Progenitor cell of endocrine pancreas (in vitro differentiated cells): Measurements from ENCODE around the gene AHCYL1. TPM values are rescaled to one million over a fixed set of nuclear protein-coding genes. Genes with fewer than 3 reads are reported as not detected.

Experiments used
- DNase-seq: peaks from one replicate; pipeline ENCODE4 v3.0.0; 2021; ENCODE audit warnings: low spot score; ENCODE audit not compliant: unreplicated experiment
- H3K27ac Mint-ChIP-seq: 2 replicates; pipeline ENCODE4 v1.8.0; 2021; ENCODE audit warnings: mild to moderate bottlenecking, moderate library complexity, mixed read lengths
- H3K27me3 Mint-ChIP-seq: 2 replicates; pipeline ENCODE4 v1.8.0; 2021; ENCODE audit warnings: mixed read lengths
- H3K36me3 Mint-ChIP-seq: 2 replicates; pipeline ENCODE4 v1.8.0; 2022; ENCODE audit warnings: mixed read lengths; ENCODE audit not compliant: insufficient read depth
- H3K4me1 Mint-ChIP-seq: 2 replicates; pipeline ENCODE4 v1.8.0; 2021; ENCODE audit warnings: low read depth, mixed read lengths
- H3K4me3 Mint-ChIP-seq: 2 replicates; pipeline ENCODE4 v1.8.0; 2021; ENCODE audit warnings: low read depth, mild to moderate bottlenecking, moderate library complexity, mixed read lengths
- H3K9me3 Mint-ChIP-seq: 2 replicates; pipeline ENCODE4 v1.8.0; 2021; ENCODE audit warnings: low read depth, mixed read lengths
- total RNA-seq: library from RNA; stranded (reverse); gene quantifications from 2 replicates; pipeline ENCODE4 v1.2.1, GENCODE V29; 2021
- TF ChIP-seq, protein P1 (sequence below): fragments of 200-600 bp; sonication (generic); IDR thresholded peaks from one replicate; pipeline ENCODE4 v1.5.0; 2021; ENCODE audit warnings: antibody characterized with exemption, mild to moderate bottlenecking; ENCODE audit not compliant: unreplicated experiment

AHCYL1 gene
- total RNA-seq, 1 donor from 2014 or later = 90.2 TPM

DNA sequence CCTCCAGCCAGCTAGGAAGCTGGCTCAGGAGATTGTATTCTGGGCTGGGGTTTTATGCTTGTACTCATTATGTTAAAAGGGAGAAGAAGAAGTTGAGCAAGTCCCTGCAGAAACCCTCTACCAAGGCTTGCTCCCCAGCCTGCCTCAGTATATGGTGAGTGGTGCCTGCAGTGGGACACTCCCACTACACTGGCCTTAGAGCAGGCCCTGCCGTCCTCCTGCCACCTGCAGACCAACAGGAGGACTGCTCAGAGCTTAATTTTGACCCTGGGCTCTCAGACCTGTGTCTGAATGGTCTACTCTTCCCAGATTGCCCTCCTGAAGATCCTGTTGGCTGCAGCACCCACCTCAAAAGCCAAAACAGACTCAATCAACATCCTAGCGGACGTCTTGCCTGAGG is 62.9 kb downstream of the AHCYL1 start:
- Mint-ChIP-seq H3K36me3 (peaks cover 30% of the 10 kb centered on the region), H3K4me3 (no peak overlapping the region), H3K4me1 (peaks cover 4% of the 10 kb centered on the region), H3K27me3 (no peaks in the 10 kb centered on the region), H3K9me3 (no peaks in the 10 kb centered on the region), H3K27ac (no peak overlapping the region)
- TF ChIP-seq, protein P1, sequence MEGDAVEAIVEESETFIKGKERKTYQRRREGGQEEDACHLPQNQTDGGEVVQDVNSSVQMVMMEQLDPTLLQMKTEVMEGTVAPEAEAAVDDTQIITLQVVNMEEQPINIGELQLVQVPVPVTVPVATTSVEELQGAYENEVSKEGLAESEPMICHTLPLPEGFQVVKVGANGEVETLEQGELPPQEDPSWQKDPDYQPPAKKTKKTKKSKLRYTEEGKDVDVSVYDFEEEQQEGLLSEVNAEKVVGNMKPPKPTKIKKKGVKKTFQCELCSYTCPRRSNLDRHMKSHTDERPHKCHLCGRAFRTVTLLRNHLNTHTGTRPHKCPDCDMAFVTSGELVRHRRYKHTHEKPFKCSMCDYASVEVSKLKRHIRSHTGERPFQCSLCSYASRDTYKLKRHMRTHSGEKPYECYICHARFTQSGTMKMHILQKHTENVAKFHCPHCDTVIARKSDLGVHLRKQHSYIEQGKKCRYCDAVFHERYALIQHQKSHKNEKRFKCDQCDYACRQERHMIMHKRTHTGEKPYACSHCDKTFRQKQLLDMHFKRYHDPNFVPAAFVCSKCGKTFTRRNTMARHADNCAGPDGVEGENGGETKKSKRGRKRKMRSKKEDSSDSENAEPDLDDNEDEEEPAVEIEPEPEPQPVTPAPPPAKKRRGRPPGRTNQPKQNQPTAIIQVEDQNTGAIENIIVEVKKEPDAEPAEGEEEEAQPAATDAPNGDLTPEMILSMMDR = no peak
- DNase-seq = no peak

DNA sequence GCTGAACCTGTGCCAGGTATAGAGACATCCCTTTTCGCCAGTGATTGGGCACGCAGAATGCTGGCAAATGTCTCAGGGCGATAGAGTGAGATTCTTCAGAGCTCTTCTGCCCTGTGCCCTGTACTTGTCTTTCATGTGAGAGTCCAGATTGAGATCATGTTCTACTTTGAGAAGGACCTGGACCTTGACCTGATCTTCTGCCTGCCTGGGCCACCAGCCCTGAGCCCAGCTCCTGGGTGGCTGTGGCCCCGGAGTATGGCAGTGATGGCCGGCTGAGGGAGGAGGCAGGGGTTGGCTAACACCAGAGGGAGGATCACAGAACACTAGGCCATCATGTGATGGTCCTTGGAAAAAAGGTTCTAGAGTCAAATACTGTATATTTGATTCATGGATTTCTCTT is 63.7 kb downstream of the AHCYL1 start:
- Mint-ChIP-seq H3K27me3 (no peaks in the 10 kb centered on the region), H3K9me3 (no peaks in the 10 kb centered on the region), H3K36me3 (peaks cover 30% of the 10 kb centered on the region), H3K27ac (no peak overlapping the region), H3K4me3 (no peak overlapping the region), H3K4me1 (peaks cover 4% of the 10 kb centered on the region)
- TF ChIP-seq, protein P1 = no peak
- no peak for DNase-seq

DNA sequence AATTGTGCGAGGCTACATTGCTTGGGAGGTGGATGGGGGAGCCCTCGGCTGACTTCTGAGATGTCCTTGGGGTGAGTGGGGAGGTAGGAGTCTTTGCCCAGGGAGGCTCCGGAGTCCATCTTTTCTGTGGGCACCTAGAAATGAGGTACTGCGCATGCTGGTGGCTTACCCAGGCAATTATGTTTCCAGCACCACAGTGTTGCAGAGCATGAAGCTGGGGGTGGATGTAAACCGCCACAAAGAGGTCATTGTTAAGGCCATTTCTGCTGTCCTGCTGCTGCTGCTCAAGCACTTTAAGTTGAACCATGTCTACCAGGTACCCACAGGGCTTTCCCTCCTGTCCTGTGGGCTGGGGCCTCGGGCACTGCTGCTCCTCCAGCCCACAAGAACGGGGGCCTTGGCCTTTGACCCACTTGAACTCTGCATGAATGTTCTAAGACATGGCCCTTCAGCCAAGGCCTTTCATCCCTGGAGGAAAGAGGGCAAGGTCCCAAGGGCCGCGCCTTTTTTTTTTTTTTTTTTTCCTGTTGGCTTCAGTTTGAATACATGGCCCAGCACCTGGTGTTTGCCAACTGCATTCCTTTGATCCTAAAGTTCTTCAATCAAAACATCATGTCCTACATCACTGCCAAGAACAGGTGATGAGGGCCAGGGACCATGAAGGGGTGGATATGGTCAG is 64.5 kb downstream of the AHCYL1 start:
- H3K27ac Mint-ChIP-seq = no peak overlapping the region

DNA sequence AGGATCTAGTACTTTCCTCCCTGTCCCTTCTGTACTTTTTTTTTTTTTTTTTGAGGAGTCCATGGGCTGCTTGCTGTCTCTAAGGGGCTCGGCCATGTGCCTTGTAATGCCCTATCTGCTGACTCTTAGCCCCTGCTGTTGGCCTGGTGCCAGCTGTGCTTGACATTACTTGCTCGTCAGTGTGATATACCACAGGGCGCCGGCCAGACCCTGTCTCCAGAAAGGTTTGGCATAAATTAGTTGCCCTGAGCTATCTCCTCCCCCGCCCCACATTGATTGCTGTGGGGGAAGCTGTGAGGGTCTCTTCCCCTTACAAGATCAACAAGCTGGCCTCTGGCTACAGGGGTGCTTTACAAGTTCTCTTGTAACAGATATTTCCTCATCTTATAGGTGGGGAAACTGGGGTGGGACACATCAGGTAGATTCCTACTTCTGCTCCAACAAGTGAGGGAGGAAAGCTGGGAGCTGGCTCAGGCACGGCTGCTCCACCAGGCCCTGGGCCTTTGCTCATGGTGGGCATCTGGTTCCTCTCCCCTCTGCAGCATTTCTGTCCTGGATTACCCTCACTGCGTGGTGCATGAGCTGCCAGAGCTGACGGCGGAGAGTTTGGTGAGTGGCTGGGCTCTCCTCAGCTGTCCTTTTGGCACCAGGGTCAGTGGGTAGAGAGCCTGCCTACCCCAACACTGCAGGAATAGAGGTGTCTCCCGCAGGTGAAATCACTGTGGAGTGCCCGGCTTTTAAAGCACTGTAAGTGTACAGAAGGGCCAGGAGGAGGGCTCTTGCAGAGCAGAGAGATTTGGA is 65.4 kb downstream of the AHCYL1 start:
- DNase-seq = no peak
- Mint-ChIP-seq H3K36me3 (peaks cover 34% of the 10 kb centered on the region), H3K9me3 (no peaks in the 10 kb centered on the region), H3K27ac (no peak overlapping the region), H3K27me3 (no peaks in the 10 kb centered on the region), H3K4me1 (peaks cover 4% of the 10 kb centered on the region), H3K4me3 (no peak overlapping the region)
- TF ChIP-seq, protein P1 = no peak

More for the DNA sequence above, 64.5 kb downstream of the AHCYL1 start:
- peaks cover 32% of the 10 kb centered on the region for H3K36me3 Mint-ChIP-seq
- DNase-seq = no peak
- TF ChIP-seq, protein P1 = no peak
- H3K27me3 Mint-ChIP-seq = no peaks in the 10 kb centered on the region
- no peak overlapping the region for H3K4me3 Mint-ChIP-seq
- peaks cover 4% of the 10 kb centered on the region for H3K4me1 Mint-ChIP-seq
- no peaks in the 10 kb centered on the region for H3K9me3 Mint-ChIP-seq

DNA sequence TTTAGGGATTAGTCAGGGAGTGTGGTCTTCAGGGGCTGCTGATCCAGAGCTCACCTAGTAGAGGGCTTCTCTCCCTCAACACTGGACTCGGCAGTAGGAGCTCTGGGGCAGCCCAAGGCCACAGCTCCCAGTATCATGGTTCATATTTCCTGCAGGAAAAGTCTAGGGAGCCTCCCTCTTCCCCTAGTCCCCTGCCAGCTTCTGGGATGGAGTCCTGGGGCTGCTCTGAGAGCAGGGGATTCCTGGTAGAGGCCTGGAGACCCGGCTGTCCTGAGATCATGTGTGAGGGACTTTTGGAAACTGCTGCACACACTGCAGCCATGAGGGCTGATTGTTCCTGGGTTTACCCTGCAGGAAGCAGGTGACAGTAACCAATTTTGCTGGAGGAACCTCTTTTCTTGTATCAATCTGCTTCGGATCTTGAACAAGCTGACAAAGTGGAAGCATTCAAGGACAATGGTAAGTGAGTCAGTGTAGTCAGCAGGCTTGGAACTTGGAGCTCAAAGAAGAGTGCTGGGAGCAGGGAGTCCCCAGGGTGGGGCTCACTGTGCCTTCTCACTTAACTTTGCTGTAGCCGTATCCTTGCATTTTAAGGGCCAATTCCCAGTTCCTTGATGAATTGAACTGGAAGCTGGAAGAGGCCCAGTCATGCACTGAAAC is 66.2 kb downstream of the AHCYL1 start:
- Mint-ChIP-seq H3K4me1 (peaks cover 4% of the 10 kb centered on the region), H3K4me3 (no peak overlapping the region), H3K27ac (no peak overlapping the region), H3K9me3 (no peaks in the 10 kb centered on the region), H3K27me3 (no peaks in the 10 kb centered on the region), H3K36me3 (peaks cover 34% of the 10 kb centered on the region)
- TF ChIP-seq, protein P1 = no peak
- no peak for DNase-seq
